WTC11 (cell line): ENCODE data around the gene BRICD5.

Experiments
- NFYB ChIP-seq: sonication (generic); formaldehyde crosslinking; conservative IDR thresholded peaks from 2 replicates; pipeline ENCODE4 v1.8.0; 2022; ENCODE audit warnings: low read depth, missing genetic modification reagents
- SOX15 ChIP-seq: fragments of 250-450 bp; sonication (Bioruptor Pico); IDR thresholded peaks from 2 replicates; pipeline ENCODE4 v1.9.0; 2021; ENCODE audit warnings: mild to moderate bottlenecking
- ZNF263 ChIP-seq: sonication (generic); formaldehyde crosslinking; IDR thresholded peaks from 2 replicates; pipeline ENCODE4 v1.8.1; 2022; ENCODE audit warnings: low read depth, mild to moderate bottlenecking, moderate library complexity, missing genetic modification reagents
- TF ChIP-seq, protein P1 (sequence below): sonication (generic); formaldehyde crosslinking; IDR thresholded peaks from 2 replicates; pipeline ENCODE4 v1.8.0; 2022; ENCODE audit warnings: mild to moderate bottlenecking, missing genetic modification reagents
- TF ChIP-seq, protein P2 (sequence below): fragments of 200-600 bp; IDR thresholded peaks from 2 replicates; pipeline ENCODE4 v1.8.0; 2022; ENCODE audit warnings: antibody characterized with exemption

DNA sequence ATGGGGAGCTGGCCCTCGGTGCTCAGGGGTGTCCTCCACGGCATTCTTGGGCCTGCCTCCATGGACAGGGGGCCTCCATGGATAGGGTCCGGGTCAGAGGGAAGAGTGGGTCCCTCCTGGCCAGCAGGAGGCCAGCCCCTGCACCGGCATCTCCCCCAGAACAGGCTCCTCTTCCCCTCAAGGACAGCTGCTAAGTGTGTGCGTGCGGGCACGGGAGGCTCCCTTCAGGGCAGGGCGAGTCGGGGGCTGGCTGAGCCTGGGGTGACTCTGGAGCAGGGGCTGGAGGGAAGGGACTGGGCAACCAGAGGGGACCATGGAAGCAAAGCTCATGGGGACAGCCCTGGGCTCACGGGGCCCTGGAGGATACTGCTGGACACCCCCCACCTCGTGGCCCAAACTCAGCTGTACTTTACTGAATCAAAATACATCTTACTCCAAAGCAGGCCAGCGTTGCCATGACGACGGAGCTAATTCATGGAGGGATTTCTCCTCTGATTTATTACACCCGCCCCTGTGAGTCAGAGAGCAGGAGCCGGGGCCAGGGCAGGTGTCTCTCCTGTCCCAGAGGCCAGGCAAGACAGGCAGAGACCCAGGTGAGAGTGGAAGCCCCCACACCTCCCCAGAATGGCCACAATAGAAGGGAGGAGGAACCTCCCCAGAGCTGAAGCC, 16.4 kb downstream of the BRICD5 start:
- TF ChIP-seq, protein P1, sequence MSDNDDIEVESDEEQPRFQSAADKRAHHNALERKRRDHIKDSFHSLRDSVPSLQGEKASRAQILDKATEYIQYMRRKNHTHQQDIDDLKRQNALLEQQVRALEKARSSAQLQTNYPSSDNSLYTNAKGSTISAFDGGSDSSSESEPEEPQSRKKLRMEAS (CRISPR knock-in tag) = no peak
- TF ChIP-seq ZNF263 (CRISPR knock-in tag) (no peak), SOX15 (no peak), NFYB (CRISPR knock-in tag) (no peak)
- TF ChIP-seq, protein P2, sequence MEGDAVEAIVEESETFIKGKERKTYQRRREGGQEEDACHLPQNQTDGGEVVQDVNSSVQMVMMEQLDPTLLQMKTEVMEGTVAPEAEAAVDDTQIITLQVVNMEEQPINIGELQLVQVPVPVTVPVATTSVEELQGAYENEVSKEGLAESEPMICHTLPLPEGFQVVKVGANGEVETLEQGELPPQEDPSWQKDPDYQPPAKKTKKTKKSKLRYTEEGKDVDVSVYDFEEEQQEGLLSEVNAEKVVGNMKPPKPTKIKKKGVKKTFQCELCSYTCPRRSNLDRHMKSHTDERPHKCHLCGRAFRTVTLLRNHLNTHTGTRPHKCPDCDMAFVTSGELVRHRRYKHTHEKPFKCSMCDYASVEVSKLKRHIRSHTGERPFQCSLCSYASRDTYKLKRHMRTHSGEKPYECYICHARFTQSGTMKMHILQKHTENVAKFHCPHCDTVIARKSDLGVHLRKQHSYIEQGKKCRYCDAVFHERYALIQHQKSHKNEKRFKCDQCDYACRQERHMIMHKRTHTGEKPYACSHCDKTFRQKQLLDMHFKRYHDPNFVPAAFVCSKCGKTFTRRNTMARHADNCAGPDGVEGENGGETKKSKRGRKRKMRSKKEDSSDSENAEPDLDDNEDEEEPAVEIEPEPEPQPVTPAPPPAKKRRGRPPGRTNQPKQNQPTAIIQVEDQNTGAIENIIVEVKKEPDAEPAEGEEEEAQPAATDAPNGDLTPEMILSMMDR = no peak
